GM18873 (cell line): Measurements from ENCODE around the gene DNAH6.
"Not testable (repeated sequence)": the region's sequence is repeated elsewhere in the genome, so short reads cannot be mapped to it uniquely, and the experiment has no call there.

ENCODE experiments used
- ATAC-seq: cut with Tn5 transposase; IDR thresholded peaks from one replicate; pipeline ENCODE4 v1.9.1; 2021; ENCODE audit warnings: mild to moderate bottlenecking, moderate library complexity, moderate number of reproducible peaks; ENCODE audit not compliant: unreplicated experiment, low FRiP score

The DNAH6 gene, protein sequence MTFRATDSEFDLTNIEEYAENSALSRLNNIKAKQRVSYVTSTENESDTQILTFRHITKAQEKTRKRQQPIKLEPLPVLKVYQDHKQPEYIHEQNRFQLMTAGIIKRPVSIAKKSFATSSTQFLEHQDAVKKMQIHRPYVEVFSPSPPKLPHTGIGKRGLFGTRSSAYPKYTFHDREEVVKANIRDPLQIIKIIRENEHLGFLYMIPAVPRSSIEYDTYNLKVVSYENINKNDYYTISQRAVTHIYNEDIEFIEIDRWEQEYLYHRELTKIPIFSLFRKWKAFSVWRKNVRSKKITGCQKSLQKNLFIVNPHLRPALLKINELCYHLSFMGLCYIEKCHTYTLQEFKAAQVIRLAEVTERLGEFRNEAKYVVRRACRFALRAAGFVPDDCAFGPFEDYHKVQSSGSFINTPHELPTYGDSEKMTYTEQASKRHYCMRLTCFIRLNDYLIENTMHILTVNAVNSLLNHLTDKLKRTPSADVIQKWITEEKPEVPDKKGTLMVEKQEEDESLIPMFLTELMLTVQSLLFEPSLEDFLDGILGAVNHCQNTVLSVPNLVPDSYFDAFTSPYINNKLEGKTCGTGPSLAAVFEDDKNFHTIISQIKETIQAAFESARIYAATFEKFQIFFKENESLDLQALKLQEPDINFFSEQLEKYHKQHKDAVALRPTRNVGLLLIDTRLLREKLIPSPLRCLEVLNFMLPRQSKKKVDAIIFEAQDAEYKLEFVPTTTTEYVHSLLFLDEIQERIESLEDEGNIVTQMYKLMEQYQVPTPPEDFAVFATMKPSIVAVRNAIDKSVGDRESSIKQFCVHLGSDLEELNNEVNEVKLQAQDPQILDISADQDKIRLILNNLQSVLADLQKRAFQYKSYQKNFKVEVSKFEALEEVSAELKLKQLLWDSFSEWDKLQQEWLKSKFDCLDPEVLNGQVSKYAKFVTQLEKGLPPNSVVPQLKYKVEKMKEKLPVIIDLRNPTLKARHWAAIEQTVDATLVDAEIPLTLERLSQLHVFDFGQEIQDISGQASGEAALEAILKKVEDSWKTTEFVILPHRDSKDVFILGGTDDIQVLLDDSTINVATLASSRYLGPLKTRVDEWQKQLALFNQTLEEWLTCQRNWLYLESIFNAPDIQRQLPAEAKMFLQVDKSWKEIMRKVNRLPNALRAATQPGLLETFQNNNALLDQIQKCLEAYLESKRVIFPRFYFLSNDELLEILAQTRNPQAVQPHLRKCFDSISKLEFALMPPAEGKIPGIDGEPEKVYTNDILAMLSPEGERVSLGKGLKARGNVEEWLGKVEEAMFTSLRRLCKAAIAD (N-terminal part only)

DNA sequence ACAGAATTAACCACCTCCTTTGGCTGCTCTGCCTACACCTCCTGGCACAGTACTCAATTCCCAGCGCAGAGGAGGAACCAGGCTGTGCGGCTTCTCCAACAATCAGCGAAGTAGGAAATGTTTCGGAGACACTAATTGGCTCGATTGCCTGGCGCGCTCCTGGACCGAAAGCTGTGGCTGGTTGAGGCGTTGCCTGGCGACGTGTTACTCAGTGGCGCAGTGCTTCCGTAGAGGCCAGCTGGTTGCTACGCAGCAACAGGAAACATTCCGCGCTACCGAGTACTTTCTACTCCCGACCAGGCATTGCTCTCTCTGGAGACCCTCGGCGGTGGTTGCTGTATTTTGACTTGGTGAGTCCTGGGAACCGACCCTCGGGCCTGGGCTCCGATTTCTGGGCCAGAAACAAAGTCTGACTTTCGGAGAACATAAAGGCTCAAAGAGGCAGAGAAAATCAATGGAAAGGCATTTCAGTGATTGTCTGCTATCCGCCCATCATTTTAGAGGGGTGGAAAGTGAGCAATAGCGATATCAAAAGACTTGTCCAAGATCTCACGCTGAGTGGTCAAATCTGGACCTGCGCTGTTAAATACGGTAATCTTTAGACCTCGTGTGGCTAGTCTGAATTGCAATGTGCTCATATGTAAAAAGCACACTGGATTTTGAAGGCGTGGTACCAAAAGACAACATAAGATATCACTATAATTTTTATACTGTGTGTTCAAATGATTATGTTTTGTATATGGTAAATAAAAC lies at the start of gene DNAH6:
TSS of gene DNAH6 (plus strand) at position 265 of the 753 bp plus-strand sequence. CDS start 1,329 bp downstream, outside the sequence.
- ATAC-seq = peak; percentile 96

DNA sequence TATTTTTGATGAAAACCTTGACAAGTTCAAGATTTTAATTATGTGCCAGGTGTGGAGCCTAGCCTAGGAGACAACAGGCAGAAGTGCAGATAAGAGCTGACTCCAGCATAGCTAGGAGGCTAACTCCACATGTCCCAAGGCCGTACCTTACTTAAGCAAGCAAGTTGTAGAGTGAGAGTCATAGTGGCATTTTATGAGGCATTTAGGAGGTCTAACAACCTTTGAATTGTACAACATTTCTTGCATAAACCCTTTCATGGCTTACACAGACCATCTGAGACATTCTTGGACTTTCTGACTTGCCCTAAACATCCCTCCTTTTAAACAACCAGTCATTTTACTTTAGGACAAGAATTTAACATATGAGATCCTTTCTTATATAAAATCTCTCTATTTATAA lies 48.9 kb upstream of the DNAH6 start:
- ATAC-seq = no peak

DNA sequence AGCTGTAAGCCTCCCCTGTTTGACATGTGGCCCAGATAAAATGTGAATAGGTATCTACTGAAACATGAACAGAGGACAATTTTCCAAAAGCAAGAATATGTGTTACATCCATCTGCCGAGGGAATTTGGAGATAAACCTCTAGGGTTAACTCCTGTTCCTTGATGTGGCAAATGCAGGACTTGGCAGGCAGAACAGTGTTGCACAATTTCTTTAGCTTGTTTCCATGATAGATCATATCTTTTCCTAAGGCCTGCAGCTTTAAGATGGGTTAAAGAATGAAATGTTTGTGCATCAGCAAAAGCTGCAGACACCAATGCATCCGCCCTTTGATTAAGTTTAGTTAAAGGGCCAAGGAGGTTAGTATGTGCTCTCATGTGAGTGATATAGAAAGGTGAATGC lies 43.9 kb upstream of the DNAH6 start:
- ATAC-seq = not testable (repeated sequence)

DNA sequence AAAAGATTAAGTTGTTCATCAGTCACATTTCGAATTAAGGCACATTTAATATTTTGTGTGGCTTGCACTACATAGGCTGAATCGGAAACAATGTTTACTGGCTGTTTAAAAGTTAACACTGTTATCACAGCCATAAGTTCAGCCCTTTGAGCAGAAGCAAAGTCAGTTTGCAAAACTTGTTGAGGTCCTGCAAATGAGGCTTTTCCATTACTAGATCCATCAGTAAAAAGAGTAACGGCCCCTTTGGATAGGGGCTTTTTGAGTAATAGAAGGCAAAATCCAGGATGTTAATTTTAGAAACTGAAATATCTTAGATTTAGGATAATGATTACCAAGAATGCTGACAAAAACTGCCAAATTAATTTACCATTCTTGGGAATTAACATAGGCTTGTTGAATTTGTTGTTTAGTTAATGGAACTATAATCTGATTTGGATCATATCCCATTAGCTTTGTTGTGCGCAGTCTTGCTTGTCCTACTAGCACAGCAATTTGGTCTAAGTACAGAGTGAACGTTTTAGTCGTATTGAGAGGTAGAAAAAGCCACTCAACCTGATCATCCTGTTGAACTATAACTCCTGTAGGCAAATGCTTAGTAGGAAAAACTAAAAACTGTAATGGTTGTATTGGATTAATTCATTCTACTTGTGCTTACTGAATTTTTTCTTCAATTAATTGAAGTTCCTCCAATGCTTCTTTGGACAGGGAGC lies 43.3 kb upstream of the DNAH6 start:
- ATAC-seq = no peak

DNA sequence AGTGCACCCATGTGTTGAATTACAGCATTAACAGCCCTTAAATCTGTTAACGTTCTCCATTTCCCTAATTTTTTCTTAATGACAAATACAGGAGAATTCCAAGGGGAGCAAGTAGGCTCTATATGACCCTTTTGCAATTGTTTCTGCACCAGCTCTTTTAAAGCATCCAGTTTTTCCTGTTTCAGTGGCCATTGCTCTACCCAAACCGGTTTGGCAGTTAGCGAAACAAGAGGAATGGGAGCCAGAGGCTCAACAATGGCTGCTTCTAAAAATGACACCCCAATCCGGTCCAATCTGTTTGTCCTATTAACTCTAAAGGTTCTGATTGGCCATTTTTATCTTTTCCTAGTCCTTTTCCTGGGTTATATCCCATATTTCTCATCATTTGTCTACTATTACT lies 42.1 kb upstream of the DNAH6 start:
- no peak for ATAC-seq

DNA sequence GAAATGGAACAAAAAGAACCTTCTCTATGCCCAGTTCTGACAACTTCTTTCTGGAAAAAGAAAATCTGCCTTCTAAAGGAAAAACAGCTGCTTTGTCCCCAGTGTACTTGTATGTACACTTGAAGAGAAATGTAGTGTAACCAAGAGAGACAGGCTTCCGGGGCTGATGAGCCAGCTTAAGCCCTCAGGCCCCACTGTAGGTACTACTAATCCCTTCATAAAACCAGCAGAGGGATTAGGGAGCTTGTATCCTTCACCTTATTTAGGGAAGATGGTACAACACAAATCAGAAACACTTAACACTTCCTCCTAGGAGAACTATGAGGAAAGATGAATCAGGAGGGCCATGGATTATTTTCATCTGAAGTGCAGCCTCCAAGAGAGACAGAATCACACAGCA lies 38.4 kb upstream of the DNAH6 start:
- no peak for ATAC-seq

DNA sequence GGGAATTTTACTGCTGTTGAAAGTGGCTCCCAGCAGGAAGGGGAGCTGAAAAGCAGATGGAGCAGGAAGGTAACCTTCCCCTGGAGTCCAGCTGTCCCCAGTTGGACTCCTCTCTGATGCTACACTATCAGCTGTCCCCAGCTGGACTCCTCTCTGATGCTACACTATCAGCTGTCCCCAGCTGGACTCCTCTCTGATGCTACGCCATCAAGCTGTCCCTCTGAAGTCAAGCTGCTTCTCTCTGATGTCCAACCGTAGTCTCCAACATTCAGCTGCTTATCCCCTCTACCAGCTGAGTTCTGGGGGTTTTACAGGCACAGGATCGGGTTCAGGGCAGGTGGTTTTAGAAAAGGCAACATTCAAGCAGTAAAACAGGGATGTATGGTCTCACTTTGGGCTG lies 37.4 kb upstream of the DNAH6 start:
- no peak for ATAC-seq

DNA sequence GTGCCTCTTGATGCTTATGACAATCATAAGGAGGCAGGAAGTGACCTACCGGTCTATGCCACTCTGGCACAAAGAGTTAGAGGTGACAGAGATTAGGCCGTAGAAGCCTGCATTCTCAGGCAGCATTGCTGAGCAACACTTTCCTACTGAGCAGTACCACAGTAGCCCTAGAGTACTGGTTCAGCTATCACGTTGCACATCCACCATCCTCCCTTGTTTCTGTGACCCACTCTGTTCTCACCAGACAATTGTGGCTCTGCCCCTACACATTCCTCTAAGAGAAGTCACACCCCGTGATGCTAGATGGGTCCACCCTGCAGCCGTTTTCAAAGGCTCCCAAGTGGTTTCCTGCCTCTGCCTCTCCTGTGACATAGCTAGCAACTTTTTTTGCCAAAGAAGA lies 34.6 kb upstream of the DNAH6 start:
- no peak for ATAC-seq

DNA sequence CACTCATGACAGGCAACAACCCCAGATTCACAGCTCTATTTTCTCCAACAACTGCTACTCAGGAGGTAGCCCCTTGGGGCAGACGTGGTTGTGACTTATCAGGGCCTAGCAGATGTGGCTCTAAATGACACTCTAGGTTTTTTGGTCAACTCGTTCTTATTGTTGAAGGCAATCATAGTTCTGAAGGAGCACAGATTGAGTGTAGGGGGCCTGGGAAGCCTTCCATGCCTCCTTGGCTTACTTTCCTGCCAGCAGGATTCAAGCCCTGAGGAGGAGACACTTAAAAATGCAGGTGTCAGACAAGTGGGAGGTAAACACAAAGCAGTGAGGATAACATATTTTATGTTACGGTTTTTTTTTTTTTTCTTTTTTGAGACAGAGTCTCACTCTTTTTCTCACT lies 33.7 kb upstream of the DNAH6 start:
- no peak for ATAC-seq

DNA sequence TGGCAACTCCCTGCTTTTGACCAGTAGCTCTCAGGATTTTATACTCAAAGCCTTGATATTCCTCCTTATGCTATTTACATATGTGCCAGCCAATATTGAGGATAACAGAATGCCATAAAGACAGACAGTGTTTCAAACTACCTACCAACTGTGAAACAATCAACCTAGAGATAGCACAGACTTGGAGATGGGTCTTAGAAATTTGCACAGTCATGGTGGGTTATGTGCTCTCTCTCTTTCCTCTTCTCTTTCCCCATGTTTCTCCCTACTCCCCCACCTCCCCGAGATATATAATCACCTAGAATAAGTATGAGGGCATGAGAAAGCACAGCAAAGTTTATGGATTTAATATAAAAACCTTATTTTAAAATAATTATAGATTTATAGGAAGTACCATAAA lies 33.0 kb upstream of the DNAH6 start:
- ATAC-seq = no peak

DNA sequence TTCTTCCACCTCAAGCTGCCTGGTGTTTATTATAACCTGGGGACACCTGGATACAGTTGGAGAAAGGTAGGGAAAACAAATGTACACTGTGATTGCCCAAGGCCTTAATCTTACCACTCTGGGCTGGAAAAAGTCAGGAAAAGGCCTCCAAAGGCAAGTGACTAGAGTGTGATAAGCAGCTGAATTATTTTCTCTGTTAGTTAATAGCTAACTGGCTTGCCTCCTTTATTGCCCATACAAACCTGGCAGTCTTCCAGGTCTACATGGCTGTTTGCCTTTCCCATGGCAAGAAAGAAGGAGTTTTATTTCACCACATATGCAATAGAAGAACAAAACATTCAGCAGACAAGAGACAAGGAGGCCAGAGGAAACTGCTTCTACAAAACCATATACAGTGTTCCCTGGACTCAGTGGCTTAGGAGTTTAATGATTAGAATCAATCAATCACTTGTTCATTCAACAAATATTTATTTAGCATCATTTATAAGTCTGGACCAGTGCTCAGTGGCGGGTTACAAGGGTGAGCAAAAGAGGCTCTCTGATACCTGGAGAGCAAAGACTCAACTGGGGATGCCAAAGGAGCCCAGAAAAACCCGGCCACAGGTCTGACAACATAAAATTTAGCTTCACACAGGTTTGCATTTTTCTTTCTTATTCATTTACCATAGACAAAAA lies 29.7 kb upstream of the DNAH6 start:
- ATAC-seq = no peak

DNA sequence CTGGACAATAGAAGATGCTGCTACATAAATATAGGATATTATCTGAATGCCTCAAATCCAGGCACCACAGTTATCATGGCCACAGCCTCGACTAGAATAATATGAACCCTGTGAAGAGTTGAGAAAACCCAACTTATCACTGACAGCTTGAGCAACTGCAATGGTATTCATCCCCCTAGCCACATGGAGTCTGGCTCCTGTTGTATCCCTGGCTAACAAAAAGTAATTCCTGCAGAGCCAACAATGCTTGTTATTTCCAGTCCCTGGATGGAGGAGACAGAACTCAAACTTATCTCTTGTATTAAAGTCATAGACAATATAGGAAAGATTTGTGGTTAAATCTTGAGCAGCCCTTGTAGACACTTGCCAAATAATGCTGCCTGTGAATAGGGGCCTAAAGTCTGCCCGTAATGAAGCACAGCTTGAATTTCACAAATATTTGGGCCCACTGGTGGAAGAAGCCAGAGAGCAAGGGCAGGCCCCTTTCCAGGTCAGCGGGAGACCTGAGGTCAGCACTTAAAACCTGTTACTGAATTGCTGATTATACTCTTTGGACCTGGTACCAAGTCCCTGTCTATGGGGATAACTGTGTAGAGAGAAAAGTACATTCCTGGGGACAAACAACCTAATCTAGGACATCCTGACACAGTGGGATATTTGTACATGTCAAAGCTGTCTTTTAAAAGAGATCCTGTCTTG lies 28.9 kb upstream of the DNAH6 start:
- ATAC-seq = no peak

DNA sequence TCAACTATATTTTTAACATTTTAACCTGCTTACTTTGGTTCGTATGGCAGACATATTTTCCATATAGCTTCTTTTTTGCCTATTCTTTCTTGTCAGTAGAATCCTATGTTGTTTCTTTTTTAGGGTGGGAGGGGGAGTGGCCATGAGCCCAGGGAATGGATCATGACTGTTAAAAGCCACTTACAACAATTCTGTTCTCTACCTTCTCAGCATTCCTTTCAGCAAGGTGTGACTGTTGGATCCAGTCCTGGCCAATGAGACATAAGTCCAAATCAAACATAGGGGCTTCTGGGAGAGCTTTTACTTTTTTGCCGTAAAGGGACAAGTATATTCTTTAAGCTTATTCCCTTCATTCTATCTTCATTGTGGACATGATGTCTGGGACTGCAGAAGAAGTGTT lies 25.0 kb upstream of the DNAH6 start:
- ATAC-seq = no peak

DNA sequence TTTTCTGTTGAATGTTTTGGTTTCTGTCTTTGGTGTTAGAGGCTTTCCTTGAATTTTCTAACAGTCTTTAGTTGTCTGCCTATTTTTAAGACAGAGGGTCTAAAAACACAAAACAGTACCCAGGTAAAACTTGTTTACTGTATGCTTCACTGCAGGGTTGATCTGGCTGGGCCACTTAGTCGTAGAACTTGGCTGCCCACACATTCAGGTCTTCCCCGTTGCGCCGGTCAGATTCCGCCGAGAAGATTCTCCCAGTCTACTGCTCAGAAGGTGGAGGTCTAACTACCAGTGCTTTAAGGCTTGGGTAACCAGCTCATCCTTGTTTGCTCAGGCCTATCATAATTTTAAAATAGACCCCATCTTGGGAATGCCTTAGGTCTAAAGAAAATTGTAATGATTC lies 24.6 kb upstream of the DNAH6 start:
- ATAC-seq = no peak

DNA sequence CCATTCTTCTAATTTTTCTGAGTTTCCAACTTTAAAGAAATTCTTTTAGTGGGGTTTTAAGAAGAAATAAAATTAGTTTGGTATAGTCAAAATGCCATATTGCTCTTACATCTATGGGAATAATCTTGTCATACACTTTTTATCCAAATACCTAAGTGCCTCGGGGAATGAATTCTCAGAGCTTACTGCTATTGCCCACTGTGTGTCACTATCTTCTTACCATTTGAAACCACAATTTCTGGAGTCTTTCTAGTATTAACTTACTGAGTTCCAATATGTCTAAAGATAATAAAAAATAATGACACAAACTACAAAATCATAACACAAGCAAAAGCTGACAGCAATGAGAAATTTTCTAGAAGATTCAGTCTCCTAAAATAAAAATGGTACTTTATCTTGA lies 23.7 kb upstream of the DNAH6 start:
- ATAC-seq = no peak

DNA sequence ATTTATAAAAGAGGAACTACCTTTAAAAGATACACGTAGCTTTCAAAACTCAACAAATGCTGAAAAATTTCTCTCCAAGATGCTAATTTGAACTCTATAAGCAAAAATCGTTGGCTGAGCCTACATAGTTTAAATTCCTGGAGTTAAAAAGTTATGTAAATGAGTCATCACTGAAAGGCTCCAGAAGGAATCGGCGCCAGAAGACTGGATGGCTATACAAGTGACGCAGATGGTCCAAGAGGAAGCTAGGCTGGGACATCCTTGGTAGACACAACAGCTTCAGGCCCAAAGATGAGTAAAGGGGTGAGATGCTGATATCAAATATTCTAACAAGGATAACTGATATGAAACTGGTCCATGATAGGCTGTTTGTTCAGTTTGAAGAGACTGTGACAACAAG lies 22.8 kb upstream of the DNAH6 start:
- ATAC-seq = no peak

DNA sequence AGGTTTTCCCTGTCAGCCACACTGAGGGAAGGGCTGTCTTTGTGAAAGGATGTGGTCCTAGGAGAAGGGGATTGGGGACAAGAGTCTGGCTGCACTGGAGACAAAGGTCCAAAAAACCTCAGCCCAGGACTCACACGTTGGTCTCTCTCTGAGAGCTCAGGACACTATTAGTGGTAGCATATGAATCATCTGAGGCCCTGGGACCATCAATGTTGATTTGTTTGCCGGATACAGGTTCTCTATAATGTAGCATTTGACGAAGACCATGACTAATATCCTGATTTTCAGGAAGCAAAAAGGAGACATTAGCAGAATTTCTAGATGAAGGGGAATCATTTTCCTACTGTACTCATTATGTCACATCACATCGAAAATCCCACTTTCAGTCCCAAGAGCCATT lies 22.2 kb upstream of the DNAH6 start:
- no peak for ATAC-seq

DNA sequence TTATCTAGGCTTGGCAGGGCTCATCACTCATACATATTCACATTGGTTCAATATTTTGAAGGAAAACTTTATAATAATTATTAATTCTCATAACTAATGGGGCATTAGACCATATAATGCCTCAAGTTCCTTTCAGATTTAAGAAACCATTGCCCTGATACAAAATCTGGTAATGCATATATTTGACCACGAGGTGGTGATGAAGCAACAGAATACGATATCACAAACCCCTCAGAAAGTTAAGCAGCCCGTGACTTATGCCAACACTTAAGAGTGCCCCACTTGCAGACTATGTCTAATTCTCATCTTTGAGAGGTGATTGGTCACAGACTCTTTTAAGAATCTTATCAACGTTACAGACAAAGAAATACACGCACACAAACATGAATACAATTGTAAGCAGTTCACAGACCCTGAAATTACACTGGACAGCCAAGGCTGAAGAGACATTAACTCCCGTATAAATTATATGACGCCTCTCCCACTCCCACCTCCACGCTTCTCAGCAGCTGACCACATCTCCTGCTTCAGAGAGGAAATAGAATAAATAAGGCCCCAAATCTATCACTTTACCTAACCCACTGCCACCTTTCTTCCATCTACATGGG lies 20.7 kb upstream of the DNAH6 start:
- ATAC-seq = peak; percentile 53
